HepG2 (cell line): Measurements from ENCODE around the gene SMAD7. TPM values are rescaled to one million over a fixed set of nuclear protein-coding genes. Genes with fewer than 3 reads are reported as not detected.

Source experiments
- ATAC-seq: fragments of 200-7000 bp; cut with Tn5 transposase; 3 replicates; pipeline ENCODE4 v1.9.1; 2020; ENCODE audit warnings: mild to moderate bottlenecking, moderate library complexity
- BruUV-seq: library from RNA; stranded (reverse); fragments of 400-500 nt; replicated peaks from 2 replicates; lab custom pipeline; 2021; lab: Mats Ljungman, UMichigan
- CTCF ChIA-PET: fragments of 300-600 bp; formaldehyde crosslinking; extraction: SDS; loops from one replicate; lab custom pipeline; 2021; ENCODE audit warnings: low total read pairs, inconsistent platforms, low intra/inter-chr PET ratio; lab: Yijun Ruan, JAX
- POLR2A ChIA-PET: fragments of 350-600 bp; sonication (Branson Sonifier 250); formaldehyde crosslinking; loops from one replicate; lab custom pipeline; 2020; ENCODE audit warnings: antibody characterized with exemption, inconsistent platforms; lab: Yijun Ruan, JAX
- DNase-seq: peaks from one replicate; pipeline ENCODE4 v3.0.0-alpha.2; 2015; ENCODE audit warnings: low spot score
- FAIRE-seq: peaks from 3 replicates; lab custom pipeline; 2011; peaks lifted over from hg19 to GRCh38; lab: Jason Lieb, UNC
- H2AFZ ChIP-seq: one replicate; pipeline ENCODE4 v1.6.1; 2011; ENCODE audit warnings: low read length, inconsistent platforms
- H3K27ac ChIP-seq: fragments of 300-600 bp; 3 replicates; pipeline ENCODE4 v1.8.0; 2011; ENCODE audit warnings: mixed run types, mild to moderate bottlenecking, mixed read lengths, low read length, inconsistent platforms; ENCODE audit not compliant: insufficient read depth; ENCODE audit errors: extremely low read length
- H3K27me3 ChIP-seq, 2 experiments: fragments of 200-600 bp in 1 of 2; 2 replicates in 1 of 2; 3 replicates in 1 of 2; pipeline versions ENCODE4 v1.6.0 to v1.8.0; 2011; ENCODE audit warnings: low read length in 2 of 2, mild to moderate bottlenecking in 2 of 2, moderate library complexity in 2 of 2, inconsistent platforms in 1 of 2; ENCODE audit not compliant: insufficient read depth in 2 of 2, control insufficient read depth in 1 of 2
- H3K36me3 ChIP-seq, 2 experiments: fragments of 200-600 bp in 1 of 2; replicated peaks in 1 of 2; 2 replicates in 1 of 2; 3 replicates in 1 of 2; pipeline versions ENCODE4 v1.5.1 to v1.8.0; 2011; ENCODE audit warnings: low read length in 2 of 2, inconsistent platforms in 1 of 2; ENCODE audit not compliant: insufficient read depth in 2 of 2, control insufficient read depth in 1 of 2
- H3K4me1 ChIP-seq: 2 replicates; pipeline ENCODE4 v1.5.1; 2012; ENCODE audit warnings: low read length, inconsistent platforms; ENCODE audit not compliant: insufficient read depth
- H3K4me2 ChIP-seq: 2 replicates; pipeline ENCODE4 v1.6.0; 2011; ENCODE audit warnings: low read depth, low read length, inconsistent platforms
- H3K4me3 ChIP-seq, 3 experiments: fragments of 200-600 bp in 1 of 3; sonication (generic), shearing (Covaris generic) in 1 of 3; replicated peaks in 1 of 3; 2 replicates each; pipeline ENCODE4 v1.5.1; 2011 to 2016; ENCODE audit warnings: low read length in 3 of 3, inconsistent platforms in 2 of 3, low read depth in 2 of 3, mild to moderate bottlenecking in 2 of 3, control low read depth in 1 of 3, mixed read lengths in 1 of 3; ENCODE audit not compliant: insufficient read depth in 1 of 3
- H3K79me2 ChIP-seq: one replicate; pipeline ENCODE4 v1.6.1; 2011; ENCODE audit warnings: low read length, inconsistent platforms; ENCODE audit not compliant: insufficient read depth
- H3K9ac ChIP-seq: 2 replicates; pipeline ENCODE4 v1.6.0; 2011; ENCODE audit warnings: mild to moderate bottlenecking, low read depth, low read length, inconsistent platforms; ENCODE audit not compliant: insufficient read depth
- H3K9me3 ChIP-seq: 2 replicates; pipeline ENCODE4 v1.5.1; 2012; ENCODE audit warnings: mild to moderate bottlenecking, low read length
- H4K20me1 ChIP-seq: 2 replicates; pipeline ENCODE4 v1.6.0; 2011; ENCODE audit warnings: inconsistent platforms, mild to moderate bottlenecking, low read length, moderate library complexity; ENCODE audit not compliant: insufficient read depth
- EZH2 ChIP-seq: conservative IDR thresholded peaks from 2 replicates; pipeline ENCODE4 v1.6.1; 2012; ENCODE audit warnings: mild to moderate bottlenecking, low read depth, low read length, moderate library complexity
- HMG20B ChIP-seq: conservative IDR thresholded peaks from 2 replicates; pipeline ENCODE4 v1.6.1; 2016; ENCODE audit warnings: missing genetic modification reagents, missing compliant biosample characterization
- KLF16 ChIP-seq, 2 experiments: sonication (generic) in 1 of 2; formaldehyde crosslinking in 1 of 2; IDR thresholded peaks; 2 replicates each; pipeline versions ENCODE4 v1.6.1 to v1.8.0; 2016 to 2023; ENCODE audit warnings: missing genetic modification reagents in 2 of 2, missing compliant biosample characterization in 1 of 2
- MAF1 ChIP-seq: sonication (generic); formaldehyde crosslinking; IDR thresholded peaks from 2 replicates; pipeline ENCODE4 v1.5.0; 2020; ENCODE audit warnings: missing genetic modification reagents, borderline replicate concordance
- NFRKB ChIP-seq: fragments of 450-650 bp; IDR thresholded peaks from 2 replicates; pipeline ENCODE4 v1.6.1; 2017
- RORA ChIP-seq: sonication (generic); formaldehyde crosslinking; IDR thresholded peaks from 2 replicates; pipeline ENCODE4 v1.5.0; 2020; ENCODE audit warnings: mild to moderate bottlenecking, missing genetic modification reagents, moderate library complexity
- SAP130 ChIP-seq: IDR thresholded peaks from 2 replicates; pipeline ENCODE4 v1.6.1; 2016; ENCODE audit warnings: low read depth
- TEAD3 ChIP-seq: optimal IDR thresholded peaks from 2 replicates; pipeline ENCODE3; 2016; ENCODE audit warnings: borderline replicate concordance
- ZKSCAN8 ChIP-seq: IDR thresholded peaks from 2 replicates; pipeline ENCODE4 v1.6.1; 2016; ENCODE audit warnings: borderline replicate concordance, missing genetic modification reagents, missing compliant biosample characterization
- ZNF10 ChIP-seq: sonication (generic); formaldehyde crosslinking; IDR thresholded peaks from 2 replicates; pipeline ENCODE4 v1.4.0; 2020; ENCODE audit warnings: mild to moderate bottlenecking, low read depth, missing genetic modification reagents, borderline replicate concordance
- ZNF121 ChIP-seq: sonication (generic); formaldehyde crosslinking; IDR thresholded peaks from 2 replicates; pipeline ENCODE4 v1.5.0; 2020; ENCODE audit warnings: mild to moderate bottlenecking, missing genetic modification reagents
- ZNF446 ChIP-seq: sonication (generic); formaldehyde crosslinking; IDR thresholded peaks from 2 replicates; pipeline ENCODE4 v1.5.0; 2020; ENCODE audit warnings: mild to moderate bottlenecking, missing genetic modification reagents
- ZNF878 ChIP-seq: sonication (generic); formaldehyde crosslinking; IDR thresholded peaks from 2 replicates; pipeline ENCODE4 v1.8.1; 2023; ENCODE audit warnings: mild to moderate bottlenecking, missing genetic modification reagents, moderate library complexity
- WGBS: methylation state at CpG from one replicate; pipeline ENCODE4 v1.1.6; 2017; ENCODE audit warnings: low lambda C conversion rate; 5-methylcytosine and 5-hydroxymethylcytosine counted together
- in situ Hi-C: cut with HindIII; loops from 2 replicates; pipeline ENCODE4 v1.10.0; 2017; ENCODE audit warnings: low pct_unique_long_range_greater_than_20kb; ENCODE audit not compliant: extremely low pct_ligation_motif_present
- intact Hi-C: fragments of 100-400 bp; cut with micrococcal nuclease; formaldehyde crosslinking; loops from one replicate; pipeline ENCODE4 v1.10.0; 2022; ENCODE audit not compliant: unreplicated experiment
- polyA plus RNA-seq, 8 experiments: library from polyadenylated mRNA; depleted of rRNA in 3 of 8; stranded (reverse) in 7 of 8; unstranded in 1 of 8; fragments of >200 nt; fragmentation: Illumina TruSeq in 4 of 8; extraction: Trizol in 4 of 8; gene quantifications; 2 replicates each; pipeline versions ENCODE4 v1.2.1 to v1.2.3, GENCODE V29; 2011 to 2016; ENCODE audit warnings: low read depth in 4 of 8, missing spikeins in 1 of 8, mixed read lengths in 1 of 8; ENCODE audit not compliant: insufficient read depth in 1 of 8
- total RNA-seq, 5 experiments: library from RNA; depleted of rRNA; stranded (reverse); fragments of >200 nt; fragmentation: Illumina TruSeq; extraction: Trizol; gene quantifications; 2 replicates each; pipeline ENCODE4 v1.2.3, GENCODE V29; 2016; ENCODE audit warnings: low read depth in 1 of 5
- TF ChIP-seq, protein P1 (sequence below): sonication (generic); formaldehyde crosslinking; IDR thresholded peaks from 2 replicates; pipeline ENCODE4 v1.4.0; 2020; ENCODE audit warnings: missing genetic modification reagents, borderline replicate concordance
- TF ChIP-seq, protein P2 (sequence below): sonication (generic); formaldehyde crosslinking; IDR thresholded peaks from 2 replicates; pipeline ENCODE4 v1.5.0; 2020; ENCODE audit warnings: missing genetic modification reagents
- TF ChIP-seq, protein P3 (sequence below): sonication (generic); formaldehyde crosslinking; IDR thresholded peaks from 2 replicates; pipeline ENCODE4 v1.8.1; 2023; ENCODE audit warnings: mild to moderate bottlenecking, moderate library complexity, missing genetic modification reagents
- TF ChIP-seq, protein P4 (sequence below): sonication (generic); formaldehyde crosslinking; IDR thresholded peaks from 2 replicates; pipeline ENCODE4 v1.4.0; 2020; ENCODE audit warnings: mild to moderate bottlenecking, missing genetic modification reagents, borderline replicate concordance

Gene SMAD7
- total and polyA plus RNA-seq, 2 of the 13 experiments (the other 11 are each of a cell fraction or from before 2014, with no cell fraction given), result 17.4 to 24.7 TPM

DNA sequence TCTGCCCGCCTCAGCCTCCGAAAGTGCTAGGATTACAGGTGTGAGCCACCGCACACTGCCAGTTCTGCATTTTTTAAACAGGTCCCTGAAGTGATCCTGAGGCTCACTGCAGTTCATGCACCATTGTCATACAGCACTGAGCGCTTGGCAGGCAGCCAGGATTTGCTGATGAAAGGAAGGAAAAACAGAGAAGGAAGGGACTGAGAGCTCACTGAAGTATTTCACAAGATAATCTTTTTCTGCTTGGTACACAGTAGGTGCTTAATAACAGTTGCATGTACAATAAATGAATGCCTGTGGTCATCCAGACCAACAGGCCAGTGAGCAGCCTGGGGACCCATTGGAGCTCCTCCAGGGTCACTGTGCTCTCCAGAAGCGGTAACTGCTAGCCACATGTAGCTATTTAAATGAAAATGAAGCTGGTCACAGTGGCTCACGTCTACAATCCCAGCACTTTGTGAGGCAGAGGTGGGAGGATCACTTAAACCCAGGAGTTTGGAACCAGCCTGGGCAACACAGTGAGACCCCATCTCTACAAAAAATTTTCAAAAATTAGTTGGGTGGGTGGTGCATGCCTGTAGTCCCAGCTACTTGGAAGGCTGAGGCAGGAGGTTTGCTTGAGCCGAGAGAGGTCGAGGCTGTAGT, 33.1 kb upstream of the SMAD7 start:
- CTCF ChIA-PET, result no interaction called here
- BruUV-seq, result no TSS peak
- no peak overlapping the region for H3K4me3 ChIP-seq
- FAIRE-seq (peak; percentile 43), ATAC-seq (no peak), DNase-seq (peak; percentile 63)
- H3K9me3 ChIP-seq, result no peaks in the 10 kb centered on the region
- peak overlapping the region; percentile 72 for H3K4me2 ChIP-seq
- H3K27ac ChIP-seq, result no peak overlapping the region
- no peaks in the 10 kb centered on the region for H4K20me1 ChIP-seq
- H3K4me1 ChIP-seq, result peaks cover 74% of the 10 kb centered on the region
- intact Hi-C loops, result loop anchor here (5.0 kb wide), 2 partner anchors 38 to 42 kb away; no protein-coding TSS in a partner anchor
- WGBS, result 32% methylated on average over 7 of the region's 8 CpGs
- H2AFZ ChIP-seq, result no peak overlapping the region
- no peaks in the 10 kb centered on the region for H3K79me2 ChIP-seq
- POLR2A ChIA-PET, result interaction anchor here (0.6 to 1.4 kb wide), 3 partner anchors 15 to 57 kb away, joined by 3 read pairs; no protein-coding TSS in a partner anchor
- in situ Hi-C loops, result no loop called here
- no peaks in the 10 kb centered on the region for H3K27me3 ChIP-seq
- no peaks in the 10 kb centered on the region for H3K36me3 ChIP-seq
- no peak overlapping the region for H3K9ac ChIP-seq
- TF ChIP-seq ZNF446 (CRISPR knock-in tag), result no peak
- TF ChIP-seq, protein P1, sequence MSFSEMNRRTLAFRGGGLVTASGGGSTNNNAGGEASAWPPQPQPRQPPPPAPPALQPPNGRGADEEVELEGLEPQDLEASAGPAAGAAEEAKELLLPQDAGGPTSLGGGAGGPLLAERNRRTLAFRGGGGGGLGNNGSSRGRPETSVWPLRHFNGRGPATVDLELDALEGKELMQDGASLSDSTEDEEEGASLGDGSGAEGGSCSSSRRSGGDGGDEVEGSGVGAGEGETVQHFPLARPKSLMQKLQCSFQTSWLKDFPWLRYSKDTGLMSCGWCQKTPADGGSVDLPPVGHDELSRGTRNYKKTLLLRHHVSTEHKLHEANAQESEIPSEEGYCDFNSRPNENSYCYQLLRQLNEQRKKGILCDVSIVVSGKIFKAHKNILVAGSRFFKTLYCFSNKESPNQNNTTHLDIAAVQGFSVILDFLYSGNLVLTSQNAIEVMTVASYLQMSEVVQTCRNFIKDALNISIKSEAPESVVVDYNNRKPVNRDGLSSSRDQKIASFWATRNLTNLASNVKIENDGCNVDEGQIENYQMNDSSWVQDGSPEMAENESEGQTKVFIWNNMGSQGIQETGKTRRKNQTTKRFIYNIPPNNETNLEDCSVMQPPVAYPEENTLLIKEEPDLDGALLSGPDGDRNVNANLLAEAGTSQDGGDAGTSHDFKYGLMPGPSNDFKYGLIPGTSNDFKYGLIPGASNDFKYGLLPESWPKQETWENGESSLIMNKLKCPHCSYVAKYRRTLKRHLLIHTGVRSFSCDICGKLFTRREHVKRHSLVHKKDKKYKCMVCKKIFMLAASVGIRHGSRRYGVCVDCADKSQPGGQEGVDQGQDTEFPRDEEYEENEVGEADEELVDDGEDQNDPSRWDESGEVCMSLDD, result no peak
- TF ChIP-seq, protein P2, sequence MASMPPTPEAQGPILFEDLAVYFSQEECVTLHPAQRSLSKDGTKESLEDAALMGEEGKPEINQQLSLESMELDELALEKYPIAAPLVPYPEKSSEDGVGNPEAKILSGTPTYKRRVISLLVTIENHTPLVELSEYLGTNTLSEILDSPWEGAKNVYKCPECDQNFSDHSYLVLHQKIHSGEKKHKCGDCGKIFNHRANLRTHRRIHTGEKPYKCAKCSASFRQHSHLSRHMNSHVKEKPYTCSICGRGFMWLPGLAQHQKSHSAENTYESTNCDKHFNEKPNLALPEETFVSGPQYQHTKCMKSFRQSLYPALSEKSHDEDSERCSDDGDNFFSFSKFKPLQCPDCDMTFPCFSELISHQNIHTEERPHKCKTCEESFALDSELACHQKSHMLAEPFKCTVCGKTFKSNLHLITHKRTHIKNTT (CRISPR knock-in tag), result no peak
- no peak for TF ChIP-seq RORA (CRISPR knock-in tag)
- TF ChIP-seq ZNF878 (CRISPR knock-in tag), result no peak
- TF ChIP-seq NFRKB, result no peak
- no peak for TF ChIP-seq ZNF10 (CRISPR knock-in tag)
- no peak for TF ChIP-seq EZH2
- no peak for TF ChIP-seq HMG20B (CRISPR knock-in tag)
- TF ChIP-seq SAP130 (CRISPR knock-in tag), result peak; percentile 23; the same call in 1 of the 2 replicates
- peak; percentile 99 for TF ChIP-seq ZKSCAN8
- TF ChIP-seq, protein P3, sequence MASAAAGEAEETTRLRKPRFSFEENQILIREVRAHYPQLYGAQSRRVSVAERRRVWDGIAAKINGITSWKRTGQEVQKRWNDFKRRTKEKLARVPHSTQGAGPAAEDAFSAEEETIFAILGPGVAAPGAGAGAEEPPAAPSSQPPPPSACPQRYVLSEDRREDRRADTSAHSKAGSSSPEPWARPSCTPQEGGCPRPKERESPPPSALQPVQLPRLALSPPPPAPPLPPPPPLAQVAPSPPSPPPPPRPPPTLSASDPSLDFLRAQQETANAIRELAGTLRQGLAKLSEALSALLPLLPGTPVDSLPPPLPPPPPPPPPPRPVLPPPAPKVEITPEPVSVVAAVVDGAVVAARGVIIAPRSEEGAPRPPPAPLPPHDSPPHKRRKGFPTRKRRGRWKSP (CRISPR knock-in tag), result no peak
- TF ChIP-seq, protein P4, sequence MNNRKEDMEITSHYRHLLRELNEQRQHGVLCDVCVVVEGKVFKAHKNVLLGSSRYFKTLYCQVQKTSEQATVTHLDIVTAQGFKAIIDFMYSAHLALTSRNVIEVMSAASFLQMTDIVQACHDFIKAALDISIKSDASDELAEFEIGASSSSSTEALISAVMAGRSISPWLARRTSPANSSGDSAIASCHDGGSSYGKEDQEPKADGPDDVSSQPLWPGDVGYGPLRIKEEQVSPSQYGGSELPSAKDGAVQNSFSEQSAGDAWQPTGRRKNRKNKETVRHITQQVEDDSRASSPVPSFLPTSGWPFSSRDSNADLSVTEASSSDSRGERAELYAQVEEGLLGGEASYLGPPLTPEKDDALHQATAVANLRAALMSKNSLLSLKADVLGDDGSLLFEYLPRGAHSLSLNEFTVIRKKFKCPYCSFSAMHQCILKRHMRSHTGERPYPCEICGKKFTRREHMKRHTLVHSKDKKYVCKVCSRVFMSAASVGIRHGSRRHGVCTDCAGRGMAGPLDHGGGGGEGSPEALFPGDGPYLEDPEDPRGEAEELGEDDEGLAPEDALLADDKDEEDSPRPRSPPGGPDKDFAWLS (CRISPR knock-in tag), result no peak
- TF ChIP-seq ZNF121, result peak; percentile 77
- TF ChIP-seq MAF1 (CRISPR knock-in tag), result no peak
- peak; percentile 34 for TF ChIP-seq TEAD3
- no peak for TF ChIP-seq KLF16 (CRISPR knock-in tag; IDR thresholded peaks at IDR 0.05)
